GM18498 (cell line): Measurements from ENCODE around the gene ZBTB16.

Experiments used
- ATAC-seq: cut with Tn5 transposase; IDR thresholded peaks from one replicate; pipeline ENCODE4 v1.9.1; 2021; ENCODE audit warnings: mild to moderate bottlenecking, moderate library complexity; ENCODE audit not compliant: unreplicated experiment

Gene ZBTB16

GRCh38 chr11:114230031-114230704 is 170.7 kb downstream of the ZBTB16 start:
- no peak for ATAC-seq

GRCh38 chr11:114232400-114233059 is 173.0 kb downstream of the ZBTB16 start:
- ATAC-seq, result no peak

- no peak for ATAC-seq
These were observed 174.2 kb downstream of the ZBTB16 start for GRCh38 chr11:114233755-114234154.

- no peak for ATAC-seq
These were observed 177.3 kb downstream of the ZBTB16 start for GRCh38 chr11:114236829-114237228.

GRCh38 chr11:114237321-114238280 is 178.1 kb downstream of the ZBTB16 start:
- no peak for ATAC-seq

GRCh38 chr11:114239753-114240161 is 180.2 kb downstream of the ZBTB16 start:
- ATAC-seq, result no peak

- no peak for ATAC-seq
These were observed 182.5 kb downstream of the ZBTB16 start for GRCh38 chr11:114242032-114242431.

GRCh38 chr11:114243461-114244372 is 184.2 kb downstream of the ZBTB16 start:
- no peak for ATAC-seq

- no peak for ATAC-seq
These were observed 185.3 kb downstream of the ZBTB16 start for GRCh38 chr11:114244726-114245394.

- no peak for ATAC-seq
These were observed 187.0 kb downstream of the ZBTB16 start for GRCh38 chr11:114246321-114247069.

GRCh38 chr11:114247070-114247789 is 187.7 kb downstream of the ZBTB16 start:
- ATAC-seq, result no peak

GRCh38 chr11:114250180-114250579 is 190.7 kb downstream of the ZBTB16 start:
- ATAC-seq, result no peak

GRCh38 chr11:114250993-114251814 is 191.7 kb downstream of the ZBTB16 start:
- no peak for ATAC-seq

GRCh38 chr11:114251815-114252337 is 192.4 kb downstream of the ZBTB16 start:
- no peak for ATAC-seq

- ATAC-seq, result no peak
These were observed 193.3 kb downstream of the ZBTB16 start for GRCh38 chr11:114252767-114253166.

- ATAC-seq, result no peak
These were observed 194.3 kb downstream of the ZBTB16 start for GRCh38 chr11:114253771-114254170.

GRCh38 chr11:114254571-114255146 is 195.1 kb downstream of the ZBTB16 start:
- ATAC-seq, result no peak
